Thyroid gland (tissue), 4 donors: ENCODE measurements around the gene GHRL.

ENCODE experiments used
- CTCF ChIP-seq, 6 experiments: fragments of 200-600 bp in 3 of 6; fragments of 450-650 bp in 3 of 6; sonication (generic) in 3 of 6; IDR thresholded peaks; one replicate each; pipeline ENCODE4 v1.5.1; 2016 to 2019; ENCODE audit warnings: antibody characterized with exemption in 6 of 6, mild to moderate bottlenecking in 2 of 6, inconsistent platforms in 1 of 6, moderate library complexity in 1 of 6
- POLR2A ChIP-seq, 2 donors: fragments of 450-650 bp; IDR thresholded peaks; one replicate each; pipeline ENCODE4 v1.6.1; 2017; ENCODE audit warnings: antibody characterized with exemption in 2 of 2, mild to moderate bottlenecking in 2 of 2, moderate library complexity in 1 of 2

GRCh38 chr3:10309736-10310135 lies 17.0 kb upstream of the GHRL start:
- TF ChIP-seq CTCF (IDR thresholded peaks at IDR 0.05), result no peak
- no peak for TF ChIP-seq POLR2A (IDR thresholded peaks at IDR 0.05)
